Upper lobe of right lung (tissue), 1 donor: Measurements from ENCODE around the gene PIK3R2. TPM values are rescaled to one million over a fixed set of nuclear protein-coding genes. Genes with fewer than 3 reads are reported as not detected.
A peak's percentile ranks its signal among the peaks of the same experiment; 100 is the strongest.

Experiments
- ATAC-seq: fragments of 200-7000 bp; cut with Tn5 transposase; one replicate; pipeline ENCODE4 v1.9.1; 2020; ENCODE audit warnings: mild to moderate bottlenecking, moderate library complexity
- DNase-seq: peaks from one replicate; pipeline ENCODE4 v3.0.0-alpha.2; 2020
- H3K27ac ChIP-seq: fragments of 200-600 bp; one replicate; pipeline ENCODE4 v1.8.0; 2022
- H3K27me3 ChIP-seq: fragments of 200-600 bp; one replicate; pipeline ENCODE4 v1.8.0; 2022; ENCODE audit warnings: mild to moderate bottlenecking
- H3K36me3 ChIP-seq: fragments of 200-600 bp; one replicate; pipeline ENCODE4 v1.8.0; 2022
- H3K4me1 ChIP-seq: fragments of 200-600 bp; one replicate; pipeline ENCODE4 v1.8.0; 2022
- H3K4me3 ChIP-seq: fragments of 200-600 bp; one replicate; pipeline ENCODE4 v1.8.0; 2022; ENCODE audit warnings: mild to moderate bottlenecking
- H3K9me3 ChIP-seq: fragments of 200-600 bp; one replicate; pipeline ENCODE4 v1.8.0; 2022
- intact Hi-C: fragments of 100-400 bp; cut with DNase I; formaldehyde crosslinking; loops from one replicate; pipeline ENCODE4 v1.11.0; 2022
- total RNA-seq: library from RNA; stranded (reverse); fragmentation: NEBNext Ultra II Directional; extraction: Animal tissue kit (Norgen Biotek cat#: 25700); gene quantifications from one replicate; pipeline ENCODE4 v1.2.1, GENCODE V29; 2021
- TF ChIP-seq, protein P1 (sequence below): fragments of 200-600 bp; IDR thresholded peaks from one replicate; pipeline ENCODE4 v1.8.0; 2022; ENCODE audit warnings: antibody characterized with exemption
- donor health status: DM: no; HTN: yes; CAD: no; lungs with severe emphysema.

The PIK3R2 gene
- total RNA-seq, 1 donor from 2014 or later, result 24.2 TPM

DNA sequence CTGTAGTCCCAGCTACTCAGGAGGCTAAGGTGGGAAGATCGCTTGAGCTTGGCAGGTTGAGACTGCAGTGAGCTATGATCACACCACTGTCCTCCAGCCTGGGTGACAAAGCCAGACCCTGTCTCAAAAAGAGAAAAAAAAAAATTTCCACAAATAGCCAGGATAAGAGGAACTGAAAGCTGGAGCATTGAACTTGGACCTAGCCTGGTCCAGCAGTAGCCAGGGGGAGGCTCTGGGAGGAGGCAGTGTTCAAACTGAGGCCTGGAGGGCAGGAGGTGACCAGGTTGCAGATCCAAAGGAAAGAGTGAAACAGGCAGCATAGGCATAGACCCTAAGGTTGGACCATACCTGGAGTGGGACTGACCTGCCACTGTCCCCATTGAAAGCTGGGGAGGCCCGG is 26.9 kb upstream of the PIK3R2 start:
- Histone ChIP-seq H3K4me1 (no peaks in the 10 kb centered on the region), H3K27ac (no peak overlapping the region), H3K36me3 (peaks cover 74% of the 10 kb centered on the region), H3K27me3 (no peaks in the 10 kb centered on the region), H3K4me3 (no peak overlapping the region), H3K9me3 (no peaks in the 10 kb centered on the region)
- TF ChIP-seq, protein P1, sequence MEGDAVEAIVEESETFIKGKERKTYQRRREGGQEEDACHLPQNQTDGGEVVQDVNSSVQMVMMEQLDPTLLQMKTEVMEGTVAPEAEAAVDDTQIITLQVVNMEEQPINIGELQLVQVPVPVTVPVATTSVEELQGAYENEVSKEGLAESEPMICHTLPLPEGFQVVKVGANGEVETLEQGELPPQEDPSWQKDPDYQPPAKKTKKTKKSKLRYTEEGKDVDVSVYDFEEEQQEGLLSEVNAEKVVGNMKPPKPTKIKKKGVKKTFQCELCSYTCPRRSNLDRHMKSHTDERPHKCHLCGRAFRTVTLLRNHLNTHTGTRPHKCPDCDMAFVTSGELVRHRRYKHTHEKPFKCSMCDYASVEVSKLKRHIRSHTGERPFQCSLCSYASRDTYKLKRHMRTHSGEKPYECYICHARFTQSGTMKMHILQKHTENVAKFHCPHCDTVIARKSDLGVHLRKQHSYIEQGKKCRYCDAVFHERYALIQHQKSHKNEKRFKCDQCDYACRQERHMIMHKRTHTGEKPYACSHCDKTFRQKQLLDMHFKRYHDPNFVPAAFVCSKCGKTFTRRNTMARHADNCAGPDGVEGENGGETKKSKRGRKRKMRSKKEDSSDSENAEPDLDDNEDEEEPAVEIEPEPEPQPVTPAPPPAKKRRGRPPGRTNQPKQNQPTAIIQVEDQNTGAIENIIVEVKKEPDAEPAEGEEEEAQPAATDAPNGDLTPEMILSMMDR, result no peak
- ATAC-seq (no peak), DNase-seq (no peak)
- intact Hi-C loops, result no loop called here

DNA sequence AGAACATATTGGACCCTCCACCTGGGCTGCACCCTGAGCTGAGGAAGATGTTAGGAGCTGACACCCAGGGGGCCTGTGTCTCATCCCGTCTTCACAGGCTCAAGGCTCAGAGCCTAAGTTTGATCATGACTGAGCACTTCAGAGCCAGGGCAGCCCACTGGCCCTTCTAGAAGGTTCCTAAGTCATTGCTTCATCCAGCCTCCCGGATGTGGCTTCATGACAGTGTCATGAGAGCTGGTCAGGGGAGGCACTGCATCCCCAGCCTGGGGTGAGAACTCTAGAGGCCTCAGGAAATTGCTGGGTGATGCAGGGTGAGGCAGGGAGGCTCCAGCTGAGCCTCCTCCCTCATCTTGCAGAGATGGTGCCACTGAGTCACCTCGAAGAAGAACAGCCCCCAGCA is 24.9 kb upstream of the PIK3R2 start:
- intact Hi-C loops, result no loop called here
- ATAC-seq (peak; percentile 40), DNase-seq (no peak)
- TF ChIP-seq, protein P1, result no peak
- no peaks in the 10 kb centered on the region for H3K27me3 ChIP-seq
- H3K27ac ChIP-seq, result no peak overlapping the region
- no peaks in the 10 kb centered on the region for H3K9me3 ChIP-seq
- H3K4me3 ChIP-seq, result no peak overlapping the region
- no peaks in the 10 kb centered on the region for H3K4me1 ChIP-seq
- H3K36me3 ChIP-seq, result peaks cover 76% of the 10 kb centered on the region

DNA sequence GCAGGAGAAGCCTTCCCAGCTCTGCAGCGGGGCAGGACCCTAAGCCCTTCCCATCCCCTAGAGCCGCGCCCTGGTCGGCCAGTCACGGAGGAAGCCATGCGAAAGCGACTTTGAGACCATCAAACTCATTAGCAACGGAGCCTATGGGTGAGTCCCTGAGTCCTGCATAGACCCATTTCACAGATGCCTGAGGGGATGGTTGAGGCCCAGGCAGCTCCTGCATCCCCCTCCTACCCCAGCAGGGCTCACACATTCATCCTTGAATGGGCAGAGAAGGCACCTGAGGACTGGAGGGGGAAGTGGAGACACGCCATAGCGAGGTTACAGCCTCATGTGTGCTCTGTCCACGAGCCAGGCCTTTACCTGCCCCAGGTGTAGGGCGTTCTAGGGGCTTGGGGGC is 24.2 kb upstream of the PIK3R2 start:
- no peaks in the 10 kb centered on the region for H3K4me1 ChIP-seq
- no peak overlapping the region for H3K4me3 ChIP-seq
- ATAC-seq, result no peak
- no peaks in the 10 kb centered on the region for H3K27me3 ChIP-seq
- H3K9me3 ChIP-seq, result no peaks in the 10 kb centered on the region
- no peak overlapping the region for H3K27ac ChIP-seq
- H3K36me3 ChIP-seq, result peaks cover 73% of the 10 kb centered on the region
- TF ChIP-seq, protein P1, result no peak
- no peak for DNase-seq
- intact Hi-C loops, result no loop called here

DNA sequence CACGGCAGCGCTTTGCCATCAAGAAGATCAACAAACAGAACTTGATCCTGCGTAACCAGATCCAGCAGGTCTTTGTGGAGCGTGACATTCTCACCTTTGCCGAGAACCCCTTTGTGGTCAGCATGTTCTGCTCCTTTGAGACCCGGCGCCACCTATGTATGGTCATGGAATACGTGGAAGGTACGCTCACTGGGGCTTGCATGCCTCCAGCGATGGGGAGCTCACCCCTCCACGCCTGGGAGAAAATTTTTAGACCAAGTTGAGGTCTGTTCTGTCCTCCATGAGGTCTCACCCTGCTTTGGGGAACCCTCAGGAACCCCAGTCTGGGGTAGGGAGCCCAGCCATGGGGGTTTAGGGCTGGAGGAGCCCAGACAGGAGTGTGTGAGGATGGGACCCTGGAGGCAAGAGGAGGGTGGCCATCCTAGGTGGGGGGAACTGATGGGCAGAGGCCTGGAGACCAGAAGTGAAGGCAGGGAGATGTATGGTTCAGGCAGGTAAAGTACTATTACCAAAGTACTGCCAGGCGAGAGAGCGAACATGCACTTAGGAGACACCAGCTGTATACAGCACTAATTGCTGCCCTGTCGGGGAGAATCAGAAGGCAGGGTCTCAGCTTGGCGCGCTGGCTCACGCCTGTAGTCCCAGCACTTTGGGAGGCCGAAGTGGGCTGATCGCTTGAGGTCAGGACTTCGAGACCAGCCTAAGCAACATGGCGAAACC is 22.3 kb upstream of the PIK3R2 start:
- Histone ChIP-seq H3K36me3 (peaks cover 77% of the 10 kb centered on the region), H3K4me3 (no peak overlapping the region), H3K27ac (no peak overlapping the region), H3K9me3 (no peaks in the 10 kb centered on the region), H3K27me3 (no peaks in the 10 kb centered on the region), H3K4me1 (no peaks in the 10 kb centered on the region)
- ATAC-seq, result no peak
- no peak for DNase-seq
- TF ChIP-seq, protein P1, result no peak
- intact Hi-C loops, result no loop called here

- TF ChIP-seq, protein P1, result no peak
- H3K4me1 ChIP-seq, result no peaks in the 10 kb centered on the region
- no peak for ATAC-seq
- no peak for DNase-seq
- peaks cover 80% of the 10 kb centered on the region for H3K36me3 ChIP-seq
- intact Hi-C loops, result no loop called here
- no peak overlapping the region for H3K27ac ChIP-seq
- H3K27me3 ChIP-seq, result no peaks in the 10 kb centered on the region
- H3K9me3 ChIP-seq, result no peaks in the 10 kb centered on the region
- H3K4me3 ChIP-seq, result no peak overlapping the region
Measured at GRCh38 chr19:18131841-18132596, 20.9 kb upstream of the PIK3R2 start.
